Endothelial cell (in vitro differentiated cells): ENCODE measurements around the gene HTN3. TPM values are rescaled to one million over a fixed set of nuclear protein-coding genes. Genes with fewer than 3 reads are reported as not detected.
"Not testable (repeated sequence)": the region's sequence is repeated elsewhere in the genome, so short reads cannot be mapped to it uniquely, and the experiment has no call there.

Source experiments
- DNase-seq: peaks from one replicate; pipeline ENCODE4 v3.0.0; 2021; ENCODE audit warnings: low spot score
- H3K27ac Mint-ChIP-seq: one replicate; pipeline ENCODE4 v1.8.0; 2021; ENCODE audit warnings: mixed read lengths, inconsistent platforms; ENCODE audit not compliant: unreplicated experiment
- H3K27me3 Mint-ChIP-seq: one replicate; pipeline ENCODE4 v1.8.0; 2021; ENCODE audit warnings: mild to moderate bottlenecking, moderate library complexity, mixed read lengths, inconsistent platforms; ENCODE audit not compliant: unreplicated experiment
- H3K36me3 Mint-ChIP-seq: one replicate; pipeline ENCODE4 v1.8.0; 2021; ENCODE audit warnings: mild to moderate bottlenecking, low read depth, mixed read lengths, inconsistent platforms; ENCODE audit not compliant: unreplicated experiment
- H3K4me1 Mint-ChIP-seq: one replicate; pipeline ENCODE4 v1.8.0; 2021; ENCODE audit warnings: mild to moderate bottlenecking, mixed read lengths, inconsistent platforms; ENCODE audit not compliant: unreplicated experiment
- H3K4me3 Mint-ChIP-seq: one replicate; pipeline ENCODE4 v1.8.0; 2021; ENCODE audit warnings: mild to moderate bottlenecking, mixed read lengths, inconsistent platforms; ENCODE audit not compliant: unreplicated experiment
- H3K9me3 Mint-ChIP-seq: one replicate; pipeline ENCODE4 v1.8.0; 2021; ENCODE audit warnings: mixed read lengths, inconsistent platforms; ENCODE audit not compliant: unreplicated experiment
- CTCF ChIP-seq: fragments of 200-600 bp; sonication (generic); IDR thresholded peaks from one replicate; pipeline ENCODE4 v1.5.0; 2021; ENCODE audit warnings: antibody characterized with exemption; ENCODE audit not compliant: unreplicated experiment
- total RNA-seq: library from RNA; stranded (reverse); fragmentation: NEBNext Ultra II Directional; extraction: Animal tissue kit (Norgen Biotek cat#: 25700); gene quantifications from one replicate; pipeline ENCODE4 v1.2.1, GENCODE V29; 2021; ENCODE audit not compliant: unreplicated experiment

HTN3 gene
- total RNA-seq, 1 donor from 2014 or later, result not detected

- TF ChIP-seq CTCF, result no peak
- H3K9me3 Mint-ChIP-seq, result no peaks in the 10 kb centered on the region
- H3K4me3 Mint-ChIP-seq, result no peak within 1 kb of the TSS
Measured at GRCh38 chr4:69995526-69996016, 32.7 kb upstream of the HTN3 start, which contains the start of gene STATH. Gene STATH, plus strand, starts transcription at chr4:69995966. Its CDS starts 2,472 bp downstream, at chr4:69998438.

GRCh38 chr4:69999420-69999819 is 28.8 kb upstream of the HTN3 start:
- no peaks in the 10 kb centered on the region for H3K36me3 Mint-ChIP-seq
- TF ChIP-seq CTCF, result no peak
- H3K27ac Mint-ChIP-seq, result no peak overlapping the region
- no peaks in the 10 kb centered on the region for H3K27me3 Mint-ChIP-seq
- no peaks in the 10 kb centered on the region for H3K9me3 Mint-ChIP-seq
- no peak overlapping the region for H3K4me3 Mint-ChIP-seq
- DNase-seq, result no peak
- no peaks in the 10 kb centered on the region for H3K4me1 Mint-ChIP-seq

More at GRCh38 chr4:69995526-69996016, 32.7 kb upstream of the HTN3 start, which contains the start of gene STATH:
- no peaks in the 10 kb centered on the region for H3K4me1 Mint-ChIP-seq
- H3K27ac Mint-ChIP-seq, result no peak within 1 kb of the TSS
- no peaks in the 10 kb centered on the region for H3K27me3 Mint-ChIP-seq
- DNase-seq, result no peak
- H3K36me3 Mint-ChIP-seq, result no peaks in the 10 kb centered on the region

- Mint-ChIP-seq H3K4me3 (no peak overlapping the region), H3K9me3 (no peaks in the 10 kb centered on the region), H3K27ac (no peak overlapping the region), H3K27me3 (no peaks in the 10 kb centered on the region), H3K36me3 (no peaks in the 10 kb centered on the region), H3K4me1 (no peaks in the 10 kb centered on the region)
- DNase-seq, result no peak
- TF ChIP-seq CTCF, result no peak
Measured at GRCh38 chr4:70000711-70001110, 27.5 kb upstream of the HTN3 start.

DNA sequence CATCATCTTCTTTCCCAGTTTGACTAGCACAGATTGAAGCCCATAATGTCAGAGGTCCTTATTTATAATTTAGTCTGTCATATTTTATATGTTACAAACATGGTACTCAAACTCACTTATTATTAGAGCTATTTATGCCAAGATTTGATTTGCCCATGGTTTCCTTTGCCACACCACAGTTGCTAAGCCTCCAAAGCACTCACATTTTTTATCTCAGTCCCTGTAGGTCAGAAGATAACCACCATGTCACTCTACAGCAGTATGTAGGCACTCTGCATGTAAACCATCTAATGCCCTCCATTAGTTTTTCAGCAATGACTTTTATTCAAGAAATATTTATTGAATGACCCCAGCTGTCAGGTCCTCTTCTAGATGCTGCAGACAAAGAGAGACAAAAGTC is 25.8 kb upstream of the HTN3 start:
- TF ChIP-seq CTCF, result no peak
- DNase-seq, result no peak
- Mint-ChIP-seq H3K27me3 (no peaks in the 10 kb centered on the region), H3K27ac (no peak overlapping the region), H3K4me3 (no peak overlapping the region), H3K9me3 (no peaks in the 10 kb centered on the region), H3K4me1 (no peaks in the 10 kb centered on the region), H3K36me3 (no peaks in the 10 kb centered on the region)

DNA sequence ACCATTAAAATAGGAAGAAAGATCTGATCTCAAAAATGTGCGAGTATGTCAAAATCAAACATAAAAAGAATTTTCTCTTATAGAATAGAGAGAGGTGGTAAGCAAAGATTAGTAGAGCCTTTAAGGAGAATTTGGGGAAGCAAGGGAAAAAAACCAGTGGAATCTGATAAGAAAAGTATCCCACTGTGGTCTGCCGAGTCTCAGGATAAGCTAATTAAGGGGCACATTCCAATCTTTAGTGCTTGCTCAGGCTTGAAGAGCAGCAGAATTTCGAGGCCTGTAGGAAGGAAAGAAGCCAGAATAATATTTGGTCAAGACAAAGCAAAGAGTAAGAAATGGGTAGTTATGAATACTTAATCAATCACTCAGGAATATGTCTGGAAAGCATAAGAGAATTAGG is 19.5 kb upstream of the HTN3 start:
- no peak for TF ChIP-seq CTCF
- H3K4me3 Mint-ChIP-seq, result no peak overlapping the region
- DNase-seq, result no peak
- H3K4me1 Mint-ChIP-seq, result no peaks in the 10 kb centered on the region
- no peaks in the 10 kb centered on the region for H3K36me3 Mint-ChIP-seq
- H3K27ac Mint-ChIP-seq, result no peak overlapping the region
- peaks cover 2% of the 10 kb centered on the region for H3K27me3 Mint-ChIP-seq
- H3K9me3 Mint-ChIP-seq, result no peaks in the 10 kb centered on the region

DNA sequence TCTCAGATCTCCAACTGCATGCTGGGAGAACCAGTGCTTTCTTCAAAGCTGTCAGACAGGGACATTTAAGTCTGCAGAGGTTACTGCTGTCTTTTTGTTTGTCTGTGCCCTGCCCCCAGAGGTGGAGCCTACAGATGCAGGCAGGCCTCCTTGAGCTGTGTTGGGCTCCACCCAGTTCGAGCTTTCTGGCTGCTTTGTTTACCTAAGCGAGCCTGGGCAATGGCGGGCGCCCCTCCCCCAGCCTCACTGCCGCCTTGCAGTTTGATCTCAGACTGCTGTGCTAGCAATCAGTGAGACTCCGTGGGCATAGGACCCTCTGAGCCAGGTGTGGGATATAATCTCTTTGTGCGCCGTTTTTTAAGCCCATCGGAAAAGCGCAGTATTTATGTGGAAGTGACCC is 9.3 kb upstream of the HTN3 start:
- not testable (repeated sequence) for DNase-seq, H3K4me3 Mint-ChIP-seq, H3K27ac Mint-ChIP-seq, H3K9me3 Mint-ChIP-seq, H3K27me3 Mint-ChIP-seq, H3K4me1 Mint-ChIP-seq, H3K36me3 Mint-ChIP-seq
